Measurements from ENCODE around the gene OR11H1.
"Not testable (repeated sequence)": the region's sequence is repeated elsewhere in the genome, so short reads cannot be mapped to it uniquely, and the experiment has no call there.

The OR11H1 gene, protein sequence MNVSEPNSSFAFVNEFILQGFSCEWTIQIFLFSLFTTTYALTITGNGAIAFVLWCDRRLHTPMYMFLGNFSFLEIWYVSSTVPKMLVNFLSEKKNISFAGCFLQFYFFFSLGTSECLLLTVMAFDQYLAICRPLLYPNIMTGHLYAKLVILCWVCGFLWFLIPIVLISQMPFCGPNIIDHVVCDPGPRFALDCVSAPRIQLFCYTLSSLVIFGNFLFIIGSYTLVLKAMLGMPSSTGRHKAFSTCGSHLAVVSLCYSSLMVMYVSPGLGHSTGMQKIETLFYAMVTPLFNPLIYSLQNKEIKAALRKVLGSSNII

DNA sequence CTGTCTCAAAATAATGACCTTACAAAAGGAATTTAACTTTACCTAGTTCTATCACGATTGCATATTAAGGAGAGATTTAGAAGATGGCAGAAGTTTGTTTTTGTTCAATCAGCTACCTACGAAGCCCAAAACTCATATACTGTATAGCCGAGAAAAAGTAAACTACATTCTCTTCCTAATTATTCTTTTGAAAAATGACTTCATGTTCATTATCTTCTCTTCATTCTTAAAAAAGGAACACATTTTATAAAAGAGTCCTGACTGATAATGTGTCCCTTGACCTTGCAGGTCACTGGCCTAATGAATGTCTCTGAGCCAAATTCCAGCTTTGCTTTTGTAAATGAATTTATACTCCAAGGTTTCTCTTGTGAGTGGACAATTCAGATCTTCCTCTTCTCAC lies at the start of gene OR11H1:
OR11H1 (plus strand) TSS at position 301 of the 400 bp plus-strand sequence; CDS start at position 301, 0 bp downstream.
- DNase-seq: not testable (repeated sequence)

DNA sequence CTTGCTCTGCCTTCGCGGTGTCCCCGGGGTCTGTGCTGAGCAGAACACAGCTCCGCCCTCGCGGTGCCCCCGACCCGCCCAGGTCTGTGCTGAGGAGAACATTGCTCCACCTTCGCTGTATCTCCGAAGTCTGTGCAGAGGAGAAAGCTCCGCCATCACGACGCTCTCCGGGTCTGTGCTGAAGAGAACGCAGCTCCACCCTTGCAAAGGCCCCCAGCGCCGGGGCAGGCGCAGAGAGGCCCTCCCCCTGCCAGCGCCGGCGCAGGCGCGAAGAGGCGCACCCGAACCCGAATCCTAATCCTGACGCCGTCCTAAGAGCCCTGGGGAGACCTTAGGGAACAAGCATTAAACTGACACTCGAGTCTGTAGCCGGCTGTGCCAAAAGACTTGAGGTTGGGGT lies 18.0 kb upstream of the OR11H1 start:
- peak; percentile 1 for DNase-seq

DNA sequence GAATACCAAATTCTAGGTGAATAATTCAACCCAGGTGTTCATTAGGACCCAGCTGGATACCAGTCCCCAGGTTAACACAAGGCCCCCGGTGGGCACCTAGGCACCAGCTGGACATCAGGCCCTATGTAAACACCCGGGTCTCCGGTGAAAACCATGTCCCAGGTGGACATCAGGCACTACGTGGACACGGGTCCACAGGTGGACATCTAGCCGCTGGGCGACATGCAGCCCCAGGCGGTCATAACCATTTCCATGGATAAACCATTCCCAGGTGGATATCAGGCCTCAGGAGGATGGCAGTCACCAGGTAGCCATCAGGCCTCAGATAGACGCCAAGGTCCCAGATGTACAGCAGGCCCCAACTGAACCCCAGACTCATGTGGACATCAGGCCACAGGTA lies 12.1 kb upstream of the OR11H1 start:
- not testable (repeated sequence) for DNase-seq

DNA sequence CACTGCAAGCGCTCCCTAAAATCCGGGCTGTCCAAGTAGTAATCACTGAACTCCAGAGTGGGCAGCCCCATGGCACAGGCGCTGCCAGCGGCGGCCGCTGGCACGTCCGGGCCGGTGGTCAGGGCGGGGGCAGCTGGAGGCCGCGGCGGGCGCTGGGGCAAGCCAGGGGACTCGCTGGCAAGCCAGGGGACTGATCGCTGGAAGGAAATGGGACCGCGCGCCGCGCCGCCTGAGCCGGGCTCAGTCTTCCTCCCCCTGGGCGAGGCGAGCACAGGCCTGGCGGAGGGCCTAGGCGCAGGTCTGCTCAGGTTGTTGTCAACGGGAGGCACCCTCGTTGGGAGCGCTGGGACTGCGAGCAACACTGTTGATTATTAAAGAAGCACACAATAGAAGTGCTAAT lies 25.8 kb downstream of the OR11H1 start:
- DNase-seq: not testable (repeated sequence)

DNA sequence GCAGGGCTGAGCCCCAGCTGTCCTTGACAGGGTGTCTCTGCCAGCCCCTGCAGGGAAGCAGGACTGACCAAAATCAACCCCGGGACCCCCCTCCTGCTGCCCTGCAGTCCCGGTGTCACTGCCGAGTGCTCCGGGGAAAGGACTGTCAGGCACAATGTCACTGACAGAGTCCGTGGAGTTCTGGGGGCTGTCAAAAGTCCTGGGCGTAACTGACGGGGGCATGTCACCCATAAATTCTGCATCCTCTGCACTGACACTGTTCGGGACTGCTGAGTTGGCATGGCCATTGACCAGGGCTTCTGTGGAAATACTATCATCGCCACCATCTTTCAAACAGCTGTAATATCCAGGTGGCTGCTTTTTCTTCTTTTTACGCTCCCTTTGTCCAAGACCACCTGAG lies 35.5 kb downstream of the OR11H1 start:
- not testable (repeated sequence) for DNase-seq

DNA sequence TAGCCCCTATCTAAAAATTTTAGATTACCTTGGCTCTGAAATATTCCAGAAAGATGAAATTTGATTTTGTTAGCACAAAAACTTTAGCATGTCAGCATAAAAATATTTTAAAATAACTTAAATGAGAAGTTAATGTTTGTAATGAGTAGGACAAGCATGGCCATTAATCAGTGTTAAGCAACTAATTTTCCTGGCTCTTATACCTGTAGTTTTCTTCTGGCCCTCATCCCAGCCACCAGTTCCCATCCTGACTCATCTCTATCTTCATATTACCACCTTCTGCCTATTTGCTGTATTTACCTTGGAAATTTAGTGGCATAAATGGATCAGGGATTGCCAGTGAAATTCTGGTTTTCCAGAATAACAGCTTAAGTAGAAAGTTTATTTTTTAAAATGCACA lies 37.1 kb downstream of the OR11H1 start:
- DNase-seq: not testable (repeated sequence)

Data from NCI-H1105 treated with DMSO at 0.1 percent for 48 hours (cell line).